K562 (cell line): ENCODE data around the gene EHBP1. TPM values are rescaled to one million over a fixed set of nuclear protein-coding genes. Genes with fewer than 3 reads are reported as not detected.

Experiments
- ATAC-seq: fragments of 200-7000 bp; cut with Tn5 transposase; 3 replicates; pipeline ENCODE4 v1.9.1; 2020; ENCODE audit warnings: moderate library complexity
- BruUV-seq: library from RNA; stranded (reverse); fragments of 400-500 nt; replicated peaks from 2 replicates; lab custom pipeline; 2021; lab: Mats Ljungman, UMichigan
- CTCF ChIA-PET: fragments of 300-600 bp; formaldehyde crosslinking; extraction: SDS; loops from one replicate; lab custom pipeline; 2021; ENCODE audit warnings: low intra/inter-chr PET ratio; lab: Yijun Ruan, JAX
- POLR2A ChIA-PET: fragments of 300-600, 350-650 bp; sonication (Branson Sonifier 250); formaldehyde crosslinking; extraction: SDS; loops from one replicate; lab custom pipeline; 2021; ENCODE audit warnings: antibody characterized with exemption, inconsistent platforms; lab: Yijun Ruan, JAX
- DNase-seq, 4 experiments: peaks; one replicate each; pipeline versions ENCODE4 v3.0.0 to v3.0.0-alpha.2; 2011 to 2018; ENCODE audit warnings: low spot score in 3 of 4, mixed read lengths in 3 of 4; ENCODE audit errors: extremely low read depth in 1 of 4
- FAIRE-seq: peaks from 2 replicates; lab custom pipeline; 2011; peaks lifted over from hg19 to GRCh38; lab: Jason Lieb, UNC
- H2AFZ ChIP-seq: 2 replicates; pipeline ENCODE4 v1.6.0; 2011; ENCODE audit warnings: low read depth, low read length, control low read depth, inconsistent platforms
- H3K27ac ChIP-seq: fragments of 200-600 bp; 3 replicates; pipeline ENCODE4 v1.8.0; 2011; ENCODE audit warnings: low read depth, mild to moderate bottlenecking, control low read depth, inconsistent platforms, low read length, moderate library complexity, mixed read lengths; ENCODE audit errors: extremely low read depth
- H3K27me3 ChIP-seq, 2 experiments: fragments of 300-600 bp in 1 of 2; 2 replicates in 1 of 2; 3 replicates in 1 of 2; pipeline versions ENCODE4 v1.6.0 to v1.8.0; 2011; ENCODE audit warnings: inconsistent platforms in 2 of 2, low read length in 2 of 2, mild to moderate bottlenecking in 1 of 2, mixed read lengths in 1 of 2, moderate library complexity in 1 of 2; ENCODE audit not compliant: control insufficient read depth in 2 of 2, insufficient read depth in 2 of 2
- H3K36me3 ChIP-seq: fragments of 300-600 bp; 3 replicates; pipeline ENCODE4 v1.8.0; 2011; ENCODE audit warnings: mild to moderate bottlenecking, low read length, inconsistent platforms; ENCODE audit not compliant: control insufficient read depth, insufficient read depth
- H3K4me1 ChIP-seq, 2 experiments: fragments of 200-600 bp in 1 of 2; replicated peaks in 1 of 2; 2 replicates in 1 of 2; 3 replicates in 1 of 2; pipeline versions ENCODE4 v1.5.1 to v1.8.0; 2011; ENCODE audit warnings: inconsistent platforms in 2 of 2, low read length in 2 of 2, mild to moderate bottlenecking in 1 of 2, mixed read lengths in 1 of 2, moderate library complexity in 1 of 2; ENCODE audit not compliant: control insufficient read depth in 2 of 2, insufficient read depth in 2 of 2
- H3K4me2 ChIP-seq: 2 replicates; pipeline ENCODE4 v1.6.1; 2011; ENCODE audit warnings: low read length, control low read depth, inconsistent platforms, mixed read lengths; ENCODE audit not compliant: insufficient read depth
- H3K4me3 ChIP-seq: fragments of 200-600 bp; sonication (generic), shearing (Covaris generic); 2 replicates; pipeline ENCODE4 v1.5.1; 2016; ENCODE audit warnings: control low read depth, inconsistent platforms
- H3K79me2 ChIP-seq: fragments of 200-600 bp; 3 replicates; pipeline ENCODE4 v1.8.0; 2011; ENCODE audit warnings: low read length, inconsistent platforms; ENCODE audit not compliant: control insufficient read depth, insufficient read depth
- H3K9ac ChIP-seq, 2 experiments: 2 replicates each; pipeline versions ENCODE4 v1.6.0 to v1.6.1; 2011; ENCODE audit warnings: low read depth in 2 of 2, low read length in 2 of 2, control low read depth in 1 of 2, inconsistent platforms in 1 of 2, mild to moderate bottlenecking in 1 of 2, mixed read lengths in 1 of 2; ENCODE audit not compliant: insufficient read depth in 1 of 2
- H3K9me1 ChIP-seq: one replicate; pipeline ENCODE4 v1.6.0; 2011; ENCODE audit warnings: inconsistent platforms, mild to moderate bottlenecking, low read length, moderate library complexity; ENCODE audit not compliant: control insufficient read depth, insufficient read depth
- H3K9me3 ChIP-seq: replicated peaks from 2 replicates; pipeline ENCODE4 v1.5.1; 2011; ENCODE audit warnings: low read depth, low read length, inconsistent platforms; ENCODE audit not compliant: control insufficient read depth, insufficient read depth
- H4K20me1 ChIP-seq: replicated peaks from 2 replicates; pipeline ENCODE4 v1.6.1; 2011; ENCODE audit warnings: low read length, inconsistent platforms, mixed read lengths; ENCODE audit not compliant: control insufficient read depth, insufficient read depth
- ATF1 ChIP-seq, 2 experiments: fragments of 450-650 bp in 1 of 2; IDR thresholded peaks; 2 replicates each; pipeline ENCODE4 v1.6.1; 2016; ENCODE audit warnings: missing compliant biosample characterization in 1 of 2, missing genetic modification characterization in 1 of 2
- BDP1 ChIP-seq: IDR thresholded peaks from 3 replicates; pipeline ENCODE4 v1.6.1; 2011; ENCODE audit not compliant: insufficient read length, insufficient read depth
- ERF ChIP-seq: fragments of 450-650 bp; formaldehyde crosslinking; IDR thresholded peaks from 2 replicates; pipeline ENCODE4 v1.4.0; 2020; ENCODE audit warnings: mild to moderate bottlenecking, mixed read lengths
- NFIX ChIP-seq: fragments of 250-450 bp; sonication (Bioruptor Pico); IDR thresholded peaks from 2 replicates; pipeline ENCODE4 v1.4.0; 2020; ENCODE audit warnings: low read depth, mild to moderate bottlenecking, moderate library complexity
- POU5F1 ChIP-seq: fragments of 150-350 bp; IDR thresholded peaks from 2 replicates; pipeline ENCODE4 v1.6.1; 2014; ENCODE audit warnings: borderline replicate concordance, low read length, low read depth, mild to moderate bottlenecking; ENCODE audit not compliant: partially characterized antibody
- RAD21 ChIP-seq, 2 experiments: fragments of 250-450 bp in 1 of 2; fragments of 450-650 bp in 1 of 2; sonication (Bioruptor Pico) in 1 of 2; formaldehyde crosslinking in 1 of 2; IDR thresholded peaks in 1 of 2; conservative IDR thresholded peaks in 1 of 2; 2 replicates each; pipeline versions ENCODE4 v1.4.0 to v1.8.0; 2020 to 2022; ENCODE audit warnings: mild to moderate bottlenecking in 2 of 2, moderate library complexity in 1 of 2
- RAD51 ChIP-seq: fragments of 450-650 bp; IDR thresholded peaks from 2 replicates; pipeline ENCODE4 v1.7.1; 2016; ENCODE audit warnings: low read depth, mild to moderate bottlenecking, borderline replicate concordance
- TBP ChIP-seq: optimal IDR thresholded peaks from 2 replicates; pipeline ENCODE3; 2011; ENCODE audit warnings: low read depth, low read length, improper control_type of control experiment
- WGBS: fragments of 100-300 bp; shearing (Covaris generic); methylation state at CpG from one replicate; pipeline ENCODE4 v1.1.6; 2016; ENCODE audit warnings: low coverage, mixed read lengths; ENCODE audit not compliant: insufficient coverage; ENCODE audit errors: missing lambda C conversion rate; 5-methylcytosine and 5-hydroxymethylcytosine counted together
- in situ Hi-C: fragments of 300-500 bp; cut with MboI; formaldehyde crosslinking; loops from 4 replicates; pipeline ENCODE4 v1.15.0; 2018; ENCODE audit warnings: inconsistent platforms, mixed read lengths
- intact Hi-C: fragments of 100-400 bp; cut with micrococcal nuclease; formaldehyde crosslinking; loops from 2 replicates; pipeline ENCODE4 v1.14.2; 2022
- polyA plus RNA-seq, 8 experiments: library from polyadenylated mRNA; depleted of rRNA in 4 of 8; stranded (reverse) in 5 of 8; unstranded in 3 of 8; fragments of >200 nt; fragmentation: Nextera tagmentation in 2 of 8; fragmentation: Illumina TruSeq in 1 of 8; extraction: Ambion mirVana in 2 of 8; extraction: Trizol in 1 of 8; gene quantifications; 2 replicates each; pipeline versions ENCODE4 v1.2.1 to v1.2.3, GENCODE V29; 2011 to 2014; ENCODE audit warnings: inconsistent platforms in 1 of 8, missing spikeins in 1 of 8
- total RNA-seq, 7 experiments: library from RNA; depleted of rRNA in 6 of 7; stranded (reverse); fragments of >200 nt in 6 of 7; fragmentation: Illumina TruSeq in 2 of 7; extraction: Trizol in 2 of 7; gene quantifications; 2 replicates each; pipeline versions ENCODE4 v1.2.1 to v1.2.3, GENCODE V29; 2011 to 2021; ENCODE audit warnings: low replicate concordance in 1 of 7

EHBP1 gene
- total and polyA plus RNA-seq, 9 of the 15 experiments (the other 6 are each of a cell fraction or from before 2014, with no cell fraction given), result 8.9 to 26.6 (median 19.3) TPM

- Histone ChIP-seq H3K27ac (no peak overlapping the region), H2AFZ (no peak overlapping the region), H3K9me1 (no peaks in the 10 kb centered on the region), H3K36me3 (no peaks in the 10 kb centered on the region), H3K9ac (no peak overlapping the region), H3K4me3 (no peak overlapping the region), H3K4me1 (no peaks in the 10 kb centered on the region), H3K27me3 (peaks cover 0 to 3% of the 10 kb centered on the region in 2 experiments; a peak in 1 of 5 replicates), H3K4me2 (no peak overlapping the region), H3K9me3 (no peaks in the 10 kb centered on the region; the same call in 1 of the 2 replicates), H3K79me2 (no peaks in the 10 kb centered on the region), H4K20me1 (no peaks in the 10 kb centered on the region)
- ChIA-PET CTCF (no interaction called here), POLR2A (no interaction called here)
- in situ Hi-C loops, result no loop called here
- DNase-seq (no peak), ATAC-seq (no peak), FAIRE-seq (no peak)
- intact Hi-C loops, result loop anchor here (10.0 kb wide), 2 partner anchors 353 to 473 kb away; no protein-coding TSS in a partner anchor
- WGBS, result 11% methylated on average over 2 of the region's 2 CpGs
- TF ChIP-seq NFIX (CRISPR knock-in tag) (no peak), ERF (CRISPR knock-in tag) (no peak), RAD21 (CRISPR knock-in tag; conservative IDR thresholded peaks at IDR 0.05 in 1 of 2, IDR thresholded peaks at IDR 0.05 in 1 of 2) (0 out of 4 replicates have a peak, but pooled peaks of 1 of the 2 experiments have one; percentile 8), POU5F1 (no peak), ATF1 (CRISPR knock-in tag; IDR thresholded peaks at IDR 0.05) (no peak), ATF1 (tag; IDR thresholded peaks at IDR 0.05) (no peak), RAD51 (no peak), TBP (no peak), BDP1 (no peak)
- BruUV-seq, result no TSS peak
Observed at GRCh38 chr2:63071664-63072063, 366.2 kb downstream of the EHBP1 start.
